Activated naive CD4-positive, alpha-beta T cell (primary cell): Measurements from ENCODE around the gene AGMO.
"Not testable (repeated sequence)": the region's sequence is repeated elsewhere in the genome, so short reads cannot be mapped to it uniquely, and the experiment has no call there.

Source experiments
- DNase-seq, 4 experiments: peaks; one replicate each; lab custom pipeline; 2025; lab: John Stamatoyannopoulos, UW

AGMO gene

GRCh38 chr7:15559416-15559928 lies 2.3 kb downstream of the AGMO start:
- DNase-seq, result no peak

GRCh38 chr7:15558756-15559155 lies 3.1 kb downstream of the AGMO start:
- DNase-seq, result no peak

- no peak for DNase-seq
Observed at GRCh38 chr7:15557686-15558085, 4.1 kb downstream of the AGMO start.

GRCh38 chr7:15557186-15557585 lies 4.6 kb downstream of the AGMO start:
- no peak for DNase-seq

- no peak for DNase-seq
Observed at GRCh38 chr7:15556339-15557105, 5.3 kb downstream of the AGMO start.

GRCh38 chr7:15555381-15555859 lies 6.4 kb downstream of the AGMO start:
- no peak for DNase-seq

GRCh38 chr7:15554744-15555143 lies 7.1 kb downstream of the AGMO start:
- DNase-seq, result no peak

- DNase-seq, result no peak
Observed at GRCh38 chr7:15554081-15554480, 7.7 kb downstream of the AGMO start.

GRCh38 chr7:15547320-15547719 lies 14.5 kb downstream of the AGMO start:
- not testable (repeated sequence) for DNase-seq

GRCh38 chr7:15546272-15546792 lies 15.5 kb downstream of the AGMO start:
- DNase-seq, result no peak

- no peak for DNase-seq
Observed at GRCh38 chr7:15544050-15544449, 17.8 kb downstream of the AGMO start.

GRCh38 chr7:15543256-15543655 lies 18.6 kb downstream of the AGMO start:
- no peak for DNase-seq

GRCh38 chr7:15527648-15528047 lies 34.2 kb downstream of the AGMO start:
- no peak for DNase-seq

GRCh38 chr7:15525652-15526263 lies 36.1 kb downstream of the AGMO start:
- no peak for DNase-seq

GRCh38 chr7:15524077-15524476 lies 37.7 kb downstream of the AGMO start:
- no peak for DNase-seq

GRCh38 chr7:15517865-15518264 lies 44.0 kb downstream of the AGMO start:
- not testable (repeated sequence) for DNase-seq

GRCh38 chr7:15515252-15515651 lies 46.6 kb downstream of the AGMO start:
- DNase-seq, result no peak

- no peak for DNase-seq
Observed at GRCh38 chr7:15508258-15508657, 53.6 kb downstream of the AGMO start.

GRCh38 chr7:15507708-15508107 lies 54.1 kb downstream of the AGMO start:
- no peak for DNase-seq

GRCh38 chr7:15507171-15507570 lies 54.6 kb downstream of the AGMO start:
- DNase-seq, result no peak

- DNase-seq, result no peak
Observed at GRCh38 chr7:15505761-15506160, 56.1 kb downstream of the AGMO start.

- DNase-seq, result no peak
Observed at GRCh38 chr7:15504351-15504750, 57.5 kb downstream of the AGMO start.
